Activated naive CD8-positive, alpha-beta T cell (primary cell): Measurements from ENCODE around the gene KLHDC9.
A peak's percentile ranks its signal among the peaks of the same experiment; 100 is the strongest.

Experiments
- H3K27ac Mint-ChIP-seq: one replicate; pipeline ENCODE4 v1.8.0; 2021; ENCODE audit warnings: mixed read lengths
- H3K27me3 Mint-ChIP-seq: one replicate; pipeline ENCODE4 v1.8.0; 2021; ENCODE audit warnings: mixed read lengths
- H3K36me3 Mint-ChIP-seq: one replicate; pipeline ENCODE4 v1.8.0; 2021; ENCODE audit warnings: mixed read lengths
- H3K4me1 Mint-ChIP-seq: one replicate; pipeline ENCODE4 v1.8.0; 2021; ENCODE audit warnings: low read depth, mixed read lengths
- H3K4me3 Mint-ChIP-seq: one replicate; pipeline ENCODE4 v1.8.0; 2021; ENCODE audit warnings: mild to moderate bottlenecking, mixed read lengths
- H3K9me3 Mint-ChIP-seq: one replicate; pipeline ENCODE4 v1.8.0; 2021; ENCODE audit warnings: low read depth, mixed read lengths

The KLHDC9 gene

GRCh38 chr1:161128591-161129420 is 30.6 kb downstream of the KLHDC9 start:
- Mint-ChIP-seq H3K4me3 (peak overlapping the region; percentile 27), H3K27ac (peak overlapping the region; percentile 97), H3K9me3 (no peaks in the 10 kb centered on the region), H3K27me3 (no peaks in the 10 kb centered on the region), H3K36me3 (peaks cover 13% of the 10 kb centered on the region), H3K4me1 (peaks cover 58% of the 10 kb centered on the region)

- Mint-ChIP-seq H3K36me3 (peaks cover 13% of the 10 kb centered on the region), H3K9me3 (no peaks in the 10 kb centered on the region), H3K4me1 (peaks cover 62% of the 10 kb centered on the region), H3K27ac (peak overlapping the region; percentile 97), H3K4me3 (no peak overlapping the region), H3K27me3 (no peaks in the 10 kb centered on the region)
These were observed 32.1 kb downstream of the KLHDC9 start for GRCh38 chr1:161130266-161130665.

DNA sequence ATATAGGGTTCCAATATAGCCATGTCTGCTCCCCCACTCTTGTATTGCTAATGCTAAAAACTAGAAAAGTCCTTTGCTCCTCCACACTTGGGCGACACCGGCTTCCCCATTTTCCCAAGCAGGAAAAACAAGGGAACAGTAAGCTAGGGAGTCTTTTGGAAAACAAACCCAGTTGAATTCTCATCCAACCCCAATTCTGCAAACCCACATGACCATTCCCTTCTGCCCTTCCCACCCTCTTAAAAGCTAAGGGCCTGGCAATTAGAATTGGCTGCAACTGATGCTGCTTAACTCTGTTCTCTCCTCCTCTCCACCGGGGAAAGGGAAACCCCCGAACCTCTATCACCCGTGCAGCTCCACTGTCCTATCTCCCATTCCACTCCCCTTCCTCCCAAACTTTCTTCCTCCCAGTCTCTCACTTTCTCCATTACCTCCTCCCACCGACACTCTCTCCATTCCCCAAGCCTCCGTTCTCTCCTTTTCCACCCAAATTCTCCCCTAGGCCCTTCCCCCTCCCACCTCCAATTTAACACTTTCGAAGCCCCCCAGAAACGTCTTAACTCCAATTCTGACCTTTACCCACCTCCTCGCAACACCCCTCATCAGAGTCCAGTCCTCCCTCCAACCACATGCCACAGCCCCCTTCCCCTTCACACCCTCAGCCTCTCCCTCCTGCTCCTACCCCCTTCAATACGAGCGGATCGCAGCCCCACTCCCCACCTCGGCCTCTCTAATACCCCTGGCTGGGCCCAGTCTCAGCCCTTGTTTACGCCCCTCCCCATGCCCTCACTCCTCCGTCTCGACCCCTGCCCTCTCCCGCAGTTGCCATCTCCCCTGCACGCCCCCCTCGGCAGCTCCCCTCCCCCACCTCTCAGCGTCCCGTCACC is 33.6 kb downstream of the KLHDC9 start:
- Mint-ChIP-seq H3K9me3 (no peaks in the 10 kb centered on the region), H3K4me1 (peaks cover 54% of the 10 kb centered on the region), H3K4me3 (no peak overlapping the region), H3K27ac (peak overlapping the region; percentile 97), H3K27me3 (no peaks in the 10 kb centered on the region), H3K36me3 (peaks cover 5% of the 10 kb centered on the region)

DNA sequence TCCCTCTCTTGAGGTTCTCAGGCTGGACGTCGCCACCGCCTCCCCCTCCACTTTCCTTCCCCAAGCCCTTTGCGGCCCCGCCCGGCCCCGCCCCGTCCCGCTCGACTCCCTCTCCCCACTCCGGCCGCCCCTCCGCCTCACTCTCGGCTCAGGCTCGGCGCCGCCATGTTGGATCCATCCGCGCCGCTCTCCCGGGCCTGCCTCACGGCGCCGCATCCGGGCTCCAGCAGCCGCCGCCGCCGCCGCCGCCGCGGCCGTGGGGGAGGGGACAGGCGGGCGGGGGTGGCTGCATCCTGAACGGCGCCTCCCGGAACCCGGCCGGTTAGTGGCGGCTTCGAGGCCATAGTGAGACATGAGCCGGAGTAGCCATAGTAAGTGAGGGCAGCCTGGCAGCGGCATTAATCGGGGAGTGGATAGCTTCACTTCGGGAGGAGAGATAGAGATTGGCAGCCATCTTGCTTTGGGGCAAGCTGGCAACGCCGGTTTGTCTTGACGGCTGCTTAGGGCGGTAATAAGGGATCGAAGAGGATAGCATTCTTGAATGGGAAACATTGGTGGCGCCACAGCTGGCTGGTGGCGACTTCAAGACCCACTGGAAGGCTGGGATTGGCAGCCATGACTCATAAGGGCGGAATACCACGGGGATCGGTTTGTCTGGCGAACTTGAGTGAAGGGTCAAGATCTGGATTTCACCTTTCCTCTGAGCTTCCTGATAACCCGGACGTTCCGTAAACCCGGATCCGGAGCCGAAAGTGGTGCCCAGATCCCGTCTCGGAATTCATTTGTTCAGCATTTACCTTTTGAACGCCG is 34.5 kb downstream of the KLHDC9 start, which contains the start of gene DEDD:
TSS of gene DEDD (minus strand) at position 258 of the 810 bp plus-strand sequence. CDS start 8,205 bp downstream, outside the sequence.
- Mint-ChIP-seq H3K9me3 (no peaks in the 10 kb centered on the region), H3K36me3 (peaks cover 4% of the 10 kb centered on the region), H3K27me3 (no peaks in the 10 kb centered on the region), H3K27ac (peak within 1 kb of the TSS; percentile 97), H3K4me3 (no peak within 1 kb of the TSS), H3K4me1 (peaks cover 46% of the 10 kb centered on the region)

DNA sequence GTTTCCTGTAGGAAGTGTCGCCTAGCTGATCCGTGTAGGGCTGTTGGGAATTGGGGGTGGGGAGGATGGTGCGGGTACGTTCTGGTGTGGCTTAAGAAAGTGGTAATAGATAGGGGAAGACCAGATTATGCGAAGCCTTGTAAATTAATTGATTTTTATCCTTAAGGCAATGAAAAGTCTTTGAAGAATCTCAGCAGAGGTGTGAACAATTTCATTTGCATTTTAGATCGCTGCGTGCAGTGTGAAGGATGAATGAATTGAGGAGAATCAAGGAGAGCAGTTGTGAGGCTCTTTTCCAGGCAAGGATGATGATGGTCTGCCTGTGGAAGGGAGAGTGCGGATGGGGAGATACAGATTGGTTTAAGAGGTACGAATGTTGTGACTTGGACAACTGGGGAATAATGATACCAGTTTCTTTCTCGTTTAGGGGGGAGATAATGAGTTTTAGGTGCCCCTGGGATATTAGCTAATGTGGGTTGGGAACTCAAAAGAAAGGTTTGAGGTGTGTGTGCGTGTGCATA is 35.1 kb downstream of the KLHDC9 start:
- no peak overlapping the region for H3K27ac Mint-ChIP-seq
- no peaks in the 10 kb centered on the region for H3K9me3 Mint-ChIP-seq
- H3K4me1 Mint-ChIP-seq, result peaks cover 40% of the 10 kb centered on the region
- no peak overlapping the region for H3K4me3 Mint-ChIP-seq
- peaks cover 4% of the 10 kb centered on the region for H3K36me3 Mint-ChIP-seq
- H3K27me3 Mint-ChIP-seq, result no peaks in the 10 kb centered on the region

DNA sequence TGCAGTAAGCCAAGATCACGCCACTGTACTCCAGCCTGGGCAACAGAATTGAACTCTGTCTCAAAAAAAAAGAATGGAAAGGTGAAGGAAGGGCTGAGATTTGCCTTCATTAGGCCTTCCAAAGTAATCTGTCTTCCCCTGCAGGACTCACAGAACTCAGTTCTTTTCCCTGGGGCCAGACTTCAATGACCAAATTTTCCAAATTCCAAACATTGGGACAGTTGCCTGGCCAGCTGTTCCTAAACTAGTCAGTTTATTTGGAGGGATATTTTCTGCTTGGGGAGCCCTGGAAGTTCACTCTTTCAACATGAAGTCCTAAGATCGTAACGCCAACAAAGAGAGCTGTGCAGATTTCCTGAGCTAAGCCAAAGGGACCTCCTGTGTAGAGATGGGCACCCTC is 39.7 kb downstream of the KLHDC9 start:
- Mint-ChIP-seq H3K27me3 (no peaks in the 10 kb centered on the region), H3K4me1 (peaks cover 5% of the 10 kb centered on the region), H3K36me3 (no peaks in the 10 kb centered on the region), H3K27ac (no peak overlapping the region), H3K4me3 (no peak overlapping the region), H3K9me3 (no peaks in the 10 kb centered on the region)

GRCh38 chr1:161138431-161138830 is 40.3 kb downstream of the KLHDC9 start:
- no peaks in the 10 kb centered on the region for H3K36me3 Mint-ChIP-seq
- no peaks in the 10 kb centered on the region for H3K9me3 Mint-ChIP-seq
- peaks cover 5% of the 10 kb centered on the region for H3K4me1 Mint-ChIP-seq
- no peak overlapping the region for H3K4me3 Mint-ChIP-seq
- peak overlapping the region; percentile 17 for H3K27ac Mint-ChIP-seq
- no peaks in the 10 kb centered on the region for H3K27me3 Mint-ChIP-seq

- Mint-ChIP-seq H3K27me3 (no peaks in the 10 kb centered on the region), H3K4me3 (no peak overlapping the region), H3K4me1 (peaks cover 5% of the 10 kb centered on the region), H3K9me3 (no peaks in the 10 kb centered on the region), H3K36me3 (no peaks in the 10 kb centered on the region), H3K27ac (no peak overlapping the region)
These were observed 41.6 kb downstream of the KLHDC9 start for GRCh38 chr1:161139766-161140165.

DNA sequence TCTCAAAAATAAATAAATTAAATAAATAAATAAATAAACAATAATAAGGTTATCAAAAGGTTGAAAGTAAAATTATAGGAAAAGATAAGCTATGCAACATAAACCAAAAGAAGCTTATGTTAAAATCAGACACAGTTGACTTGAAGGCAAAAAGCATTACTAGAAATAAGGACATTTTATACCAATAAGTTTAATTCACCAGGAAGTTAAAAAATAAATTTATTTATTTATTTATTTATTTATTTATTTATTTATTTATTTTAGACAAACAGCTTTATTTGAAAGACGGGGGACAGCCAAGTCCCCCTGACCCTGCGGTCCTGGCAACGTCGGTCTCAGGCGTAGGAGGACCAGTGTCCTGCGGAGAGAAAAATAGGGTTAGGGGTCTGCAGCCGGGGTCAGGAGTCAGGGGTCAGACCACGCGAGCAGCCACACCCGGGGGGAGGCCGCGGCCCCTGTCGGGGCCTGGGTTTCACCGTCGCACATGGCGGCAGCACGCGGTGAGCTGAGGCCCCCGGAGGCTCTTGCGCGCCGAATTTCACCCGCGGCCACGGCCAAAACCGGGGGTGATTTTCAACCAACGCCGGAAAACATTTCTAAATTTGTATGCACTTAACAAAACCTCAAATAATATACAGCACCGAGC is 42.7 kb downstream of the KLHDC9 start:
- Mint-ChIP-seq H3K27ac (no peak overlapping the region), H3K36me3 (no peaks in the 10 kb centered on the region), H3K9me3 (no peaks in the 10 kb centered on the region), H3K27me3 (no peaks in the 10 kb centered on the region), H3K4me3 (no peak overlapping the region), H3K4me1 (peaks cover 1% of the 10 kb centered on the region)

DNA sequence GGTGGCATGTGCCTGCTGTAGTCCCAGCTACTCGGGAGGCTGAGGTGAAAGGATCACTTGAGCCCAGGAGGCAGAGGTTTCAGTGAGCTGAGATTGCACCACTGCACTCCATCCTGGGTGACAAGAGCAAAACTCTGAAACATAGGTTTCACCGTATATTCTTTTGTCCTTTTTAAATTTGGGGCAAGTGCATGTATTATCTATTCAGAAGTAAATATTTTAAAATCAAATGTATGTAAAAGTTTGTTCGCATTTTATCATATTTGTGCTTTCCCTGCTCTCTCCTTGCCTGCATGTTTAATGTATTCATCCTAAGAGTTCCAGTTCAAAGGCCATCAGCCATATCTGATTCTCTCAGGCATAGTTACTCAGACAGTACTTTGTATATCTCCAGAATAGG is 47.7 kb downstream of the KLHDC9 start:
- Mint-ChIP-seq H3K27ac (no peak overlapping the region), H3K36me3 (no peaks in the 10 kb centered on the region), H3K4me3 (no peak overlapping the region), H3K27me3 (no peaks in the 10 kb centered on the region), H3K9me3 (no peaks in the 10 kb centered on the region), H3K4me1 (no peaks in the 10 kb centered on the region)
